Colonic mucosa (tissue), 4 donors: Measurements from ENCODE around the gene DENND2C. TPM values are rescaled to one million over a fixed set of nuclear protein-coding genes. Genes with fewer than 3 reads are reported as not detected.

Experiments
- DNase-seq: peaks from one replicate; pipeline ENCODE4 v3.0.0-alpha.2; 2020
- H3K27ac ChIP-seq: fragments of 200-600 bp; one replicate; pipeline ENCODE4 v1.8.0; 2021
- H3K27me3 ChIP-seq: fragments of 200-600 bp; one replicate; pipeline ENCODE4 v1.8.0; 2021
- H3K36me3 ChIP-seq: fragments of 200-600 bp; one replicate; pipeline ENCODE4 v1.8.0; 2021
- H3K4me1 ChIP-seq: fragments of 200-600 bp; one replicate; pipeline ENCODE4 v1.8.0; 2021; ENCODE audit warnings: mild to moderate bottlenecking
- H3K4me3 ChIP-seq: fragments of 200-600 bp; one replicate; pipeline ENCODE4 v1.8.0; 2021
- H3K9ac ChIP-seq, 2 donors: one replicate each; pipeline ENCODE4 v1.7.0; 2013; ENCODE audit warnings: control low read depth in 2 of 2, low read depth in 2 of 2, low read length in 2 of 2
- H3K9me3 ChIP-seq: fragments of 200-600 bp; one replicate; pipeline ENCODE4 v1.8.0; 2021
- CTCF ChIP-seq: fragments of 200-600 bp; IDR thresholded peaks from one replicate; pipeline ENCODE4 v1.8.0; 2022; ENCODE audit warnings: antibody characterized with exemption, mild to moderate bottlenecking
- intact Hi-C: fragments of 100-400 bp; cut with DNase I; formaldehyde crosslinking; loops from one replicate; pipeline ENCODE4 v1.14.1; 2022
- total RNA-seq, 2 donors: library from RNA; stranded (reverse); fragmentation: NEBNext Ultra II Directional in 1 of 2; extraction: Animal tissue kit (Norgen Biotek cat#: 25700) in 1 of 2; gene quantifications; one replicate each; pipeline ENCODE4 v1.2.1, GENCODE V29; 2021
- donor health status: healthy.
- donor health status: DM: no; HTN: no; CAD: no.
- donor health status: DM: no; HTN: no; CAD: no.

Gene DENND2C
- total RNA-seq, 2 donors from 2014 or later: 0.84 to 1.3 TPM

- Histone ChIP-seq H3K27ac (no peak overlapping the region), H3K4me3 (no peak overlapping the region), H3K9ac (no peak overlapping the region), H3K9me3 (no peaks in the 10 kb centered on the region), H3K36me3 (no peaks in the 10 kb centered on the region), H3K27me3 (no peaks in the 10 kb centered on the region), H3K4me1 (no peaks in the 10 kb centered on the region)
- TF ChIP-seq CTCF: no peak
- intact Hi-C loops: no loop called here
- DNase-seq: no peak
Observed at GRCh38 chr1:114685851-114686250, 16.0 kb upstream of the DENND2C start.

GRCh38 chr1:114677691-114678090, 7.8 kb upstream of the DENND2C start:
- intact Hi-C loops: no loop called here
- Histone ChIP-seq H3K27me3 (no peaks in the 10 kb centered on the region), H3K4me1 (no peaks in the 10 kb centered on the region), H3K36me3 (no peaks in the 10 kb centered on the region), H3K4me3 (no peak overlapping the region), H3K9me3 (no peaks in the 10 kb centered on the region), H3K27ac (no peak overlapping the region), H3K9ac (no peak overlapping the region)
- no peak for TF ChIP-seq CTCF
- no peak for DNase-seq

GRCh38 chr1:114676115-114676514, 6.3 kb upstream of the DENND2C start:
- Histone ChIP-seq H3K27me3 (no peaks in the 10 kb centered on the region), H3K36me3 (no peaks in the 10 kb centered on the region), H3K4me1 (no peaks in the 10 kb centered on the region), H3K27ac (no peak overlapping the region), H3K9ac (no peak overlapping the region), H3K4me3 (no peak overlapping the region), H3K9me3 (no peaks in the 10 kb centered on the region)
- no peak for DNase-seq
- TF ChIP-seq CTCF: no peak
- intact Hi-C loops: no loop called here

- no peaks in the 10 kb centered on the region for H3K9me3 ChIP-seq
- TF ChIP-seq CTCF: no peak
- H3K4me1 ChIP-seq: no peaks in the 10 kb centered on the region
- no peaks in the 10 kb centered on the region for H3K36me3 ChIP-seq
- H3K27me3 ChIP-seq: no peaks in the 10 kb centered on the region
- no peak overlapping the region for H3K9ac ChIP-seq
- no peak overlapping the region for H3K4me3 ChIP-seq
- no peak overlapping the region for H3K27ac ChIP-seq
- DNase-seq: no peak
- intact Hi-C loops: loop anchor here (5.0 kb wide), 1 partner anchor 325 kb away; no protein-coding TSS in a partner anchor
Observed at GRCh38 chr1:114671939-114672275, 2.1 kb upstream of the DENND2C start.

GRCh38 chr1:114671011-114671938, 1.4 kb upstream of the DENND2C start:
- Histone ChIP-seq H3K27me3 (no peaks in the 10 kb centered on the region), H3K4me1 (no peaks in the 10 kb centered on the region), H3K36me3 (no peaks in the 10 kb centered on the region), H3K27ac (no peak overlapping the region), H3K9me3 (no peaks in the 10 kb centered on the region), H3K9ac (no peak overlapping the region), H3K4me3 (no peak overlapping the region)
- no peak for DNase-seq
- TF ChIP-seq CTCF: no peak
- intact Hi-C loops: loop anchor here (5.0 kb wide), 1 partner anchor 324 kb away; no protein-coding TSS in a partner anchor
